ENCODE data around the gene ZCCHC14. TPM values are rescaled to one million over a fixed set of nuclear protein-coding genes. Genes with fewer than 3 reads are reported as not detected.
A peak's percentile ranks its signal among the peaks of the same experiment; 100 is the strongest.
"Not testable (repeated sequence)": the region's sequence is repeated elsewhere in the genome, so short reads cannot be mapped to it uniquely, and the experiment has no call there.

The ZCCHC14 gene
- total and polyA plus RNA-seq, 2 of the 13 experiments (the other 11 are each of a cell fraction or from before 2014, with no cell fraction given): 12.4 to 12.5 TPM

DNA sequence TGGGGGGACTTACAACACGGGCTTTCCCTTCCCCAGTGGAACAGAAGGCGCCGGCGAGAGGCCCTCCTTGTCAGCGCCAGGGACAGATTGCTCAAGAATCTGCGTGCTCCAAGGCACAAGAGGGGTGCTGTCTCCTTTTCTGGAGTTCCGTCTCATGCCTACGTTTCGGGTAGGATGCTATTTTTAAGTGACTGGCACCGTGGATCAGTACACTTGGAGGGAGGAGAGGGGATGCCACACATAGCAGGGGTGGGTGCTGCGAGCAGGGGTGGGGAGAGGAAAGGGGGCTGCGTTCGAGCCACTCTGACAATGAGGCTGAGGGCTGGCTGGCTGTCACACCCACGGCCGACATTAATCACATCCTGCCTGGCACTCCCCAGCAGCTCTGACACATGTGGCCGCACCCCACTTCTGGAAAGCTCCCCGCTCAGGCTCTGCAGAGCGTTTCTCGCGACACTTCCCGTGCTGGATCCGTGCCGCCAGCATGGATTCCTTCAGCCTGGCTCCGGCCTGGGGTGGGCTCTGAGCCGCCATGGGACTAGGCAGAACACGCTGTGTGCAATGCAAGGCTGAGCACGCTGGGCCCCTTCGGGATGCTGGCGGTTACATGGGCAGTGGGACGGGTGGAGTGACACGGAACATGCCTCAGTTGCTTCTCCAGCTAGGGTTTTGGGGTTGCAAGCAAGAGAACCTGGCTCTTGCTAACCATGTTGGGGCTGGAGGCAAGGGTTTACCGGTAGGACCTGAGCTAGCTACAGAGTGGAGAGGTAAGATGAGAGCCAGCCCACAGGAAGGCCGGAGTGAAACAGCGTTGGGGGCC, 25.0 kb upstream of the ZCCHC14 start:
- H3K4me2 ChIP-seq (ENCODE audit: low read depth, low read length); H3K36me3 ChIP-seq (replicated peaks in 1 of 2; ENCODE audit: control insufficient read depth in 1 of 2, insufficient read depth in 2 of 2, low read length in 2 of 2); intact Hi-C loops (cut with micrococcal nuclease; ENCODE audit: unreplicated experiment); H4K20me1 ChIP-seq (ENCODE audit: insufficient read depth, low read length); H2AFZ ChIP-seq (ENCODE audit: low read length); H3K9me3 ChIP-seq (ENCODE audit: low read length); H3K4me3 ChIP-seq (replicated peaks in 1 of 3; ENCODE audit: insufficient read depth in 1 of 3, low read depth in 2 of 3, low read length in 3 of 3); BruUV-seq (replicated peaks); FAIRE-seq; H3K9ac ChIP-seq (ENCODE audit: insufficient read depth, low read depth, low read length); H3K4me1 ChIP-seq (ENCODE audit: insufficient read depth, low read length); POLR2A ChIA-PET; CTCF ChIA-PET (ENCODE audit: low intra/inter-chr PET ratio, low total read pairs); H3K27ac ChIP-seq (ENCODE audit: extremely low read length, insufficient read depth, low read length); H3K79me2 ChIP-seq (ENCODE audit: insufficient read depth, low read length); in situ Hi-C loops (cut with HindIII; ENCODE audit: extremely low pct_ligation_motif_present, low pct_unique_long_range_greater_than_20kb); DNase-seq (ENCODE audit: low spot score): not testable (repeated sequence)
- WGBS (ENCODE audit: low lambda C conversion rate): 69% methylated on average over 28 of the region's 34 CpGs
- H3K27me3 ChIP-seq (ENCODE audit: control insufficient read depth in 1 of 2, insufficient read depth in 2 of 2, low read length in 2 of 2): peaks cover 5 to 26% of the 10 kb centered on the region in 2 experiments; a peak in 3 of 5 replicates
- TF ChIP-seq, protein P1, sequence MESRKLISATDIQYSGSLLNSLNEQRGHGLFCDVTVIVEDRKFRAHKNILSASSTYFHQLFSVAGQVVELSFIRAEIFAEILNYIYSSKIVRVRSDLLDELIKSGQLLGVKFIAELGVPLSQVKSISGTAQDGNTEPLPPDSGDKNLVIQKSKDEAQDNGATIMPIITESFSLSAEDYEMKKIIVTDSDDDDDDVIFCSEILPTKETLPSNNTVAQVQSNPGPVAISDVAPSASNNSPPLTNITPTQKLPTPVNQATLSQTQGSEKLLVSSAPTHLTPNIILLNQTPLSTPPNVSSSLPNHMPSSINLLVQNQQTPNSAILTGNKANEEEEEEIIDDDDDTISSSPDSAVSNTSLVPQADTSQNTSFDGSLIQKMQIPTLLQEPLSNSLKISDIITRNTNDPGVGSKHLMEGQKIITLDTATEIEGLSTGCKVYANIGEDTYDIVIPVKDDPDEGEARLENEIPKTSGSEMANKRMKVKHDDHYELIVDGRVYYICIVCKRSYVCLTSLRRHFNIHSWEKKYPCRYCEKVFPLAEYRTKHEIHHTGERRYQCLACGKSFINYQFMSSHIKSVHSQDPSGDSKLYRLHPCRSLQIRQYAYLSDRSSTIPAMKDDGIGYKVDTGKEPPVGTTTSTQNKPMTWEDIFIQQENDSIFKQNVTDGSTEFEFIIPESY (CRISPR knock-in tag; IDR thresholded peaks at IDR 0.05): 0 out of 2 replicates have a peak, but pooled peaks have one; percentile 9
- peak; percentile 24 for ATAC-seq

DNA sequence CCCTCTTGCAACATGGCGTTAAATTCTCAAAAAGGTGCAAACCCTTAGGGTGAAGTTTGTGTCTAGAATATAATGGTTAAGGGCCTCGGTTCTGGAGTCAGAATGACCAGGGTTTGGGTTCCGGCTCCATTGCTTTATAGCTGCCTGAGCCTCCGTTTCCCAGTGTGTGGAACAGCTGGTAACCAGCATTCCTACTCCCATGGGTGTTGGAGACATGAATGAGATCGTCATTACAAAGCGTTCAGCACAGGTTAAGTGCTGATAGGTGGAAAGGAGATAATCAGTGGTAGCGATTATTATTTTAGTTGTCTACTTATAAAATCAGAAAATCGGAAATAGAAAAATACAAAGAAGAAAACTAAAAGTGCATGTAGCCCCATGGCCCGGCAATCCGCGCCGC, 23.5 kb upstream of the ZCCHC14 start:
- TF ChIP-seq, protein P2, sequence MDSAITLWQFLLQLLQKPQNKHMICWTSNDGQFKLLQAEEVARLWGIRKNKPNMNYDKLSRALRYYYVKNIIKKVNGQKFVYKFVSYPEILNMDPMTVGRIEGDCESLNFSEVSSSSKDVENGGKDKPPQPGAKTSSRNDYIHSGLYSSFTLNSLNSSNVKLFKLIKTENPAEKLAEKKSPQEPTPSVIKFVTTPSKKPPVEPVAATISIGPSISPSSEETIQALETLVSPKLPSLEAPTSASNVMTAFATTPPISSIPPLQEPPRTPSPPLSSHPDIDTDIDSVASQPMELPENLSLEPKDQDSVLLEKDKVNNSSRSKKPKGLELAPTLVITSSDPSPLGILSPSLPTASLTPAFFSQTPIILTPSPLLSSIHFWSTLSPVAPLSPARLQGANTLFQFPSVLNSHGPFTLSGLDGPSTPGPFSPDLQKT (CRISPR knock-in tag; IDR thresholded peaks at IDR 0.05; ENCODE audit: borderline replicate concordance): no peak
- TF ChIP-seq ESRRA (CRISPR knock-in tag; IDR thresholded peaks at IDR 0.05; ENCODE audit: low read depth) (no peak), ZNF451 (CRISPR knock-in tag; IDR thresholded peaks at IDR 0.05) (no peak), MIER3 (CRISPR knock-in tag; IDR thresholded peaks at IDR 0.05; ENCODE audit: borderline replicate concordance) (no peak), EZH2 (conservative IDR thresholded peaks at IDR 0.05; ENCODE audit: low read depth, low read length) (no peak), HNRNPLL (IDR thresholded peaks at IDR 0.05; ENCODE audit: low read depth, low read length, poor library complexity, severe bottlenecking) (no peak), MBNL3 (CRISPR knock-in tag; conservative IDR thresholded peaks at IDR 0.05) (no peak), NFE2L1 (CRISPR knock-in tag; IDR thresholded peaks at IDR 0.05; ENCODE audit: borderline replicate concordance) (no peak)
- no peak for DNase-seq (ENCODE audit: low spot score)
- Histone ChIP-seq H3K9me3 (ENCODE audit: low read length) (no peaks in the 10 kb centered on the region), H3K27me3 (ENCODE audit: control insufficient read depth in 1 of 2, insufficient read depth in 2 of 2, low read length in 2 of 2) (peaks cover 5 to 26% of the 10 kb centered on the region in 2 experiments; a peak in 3 of 5 replicates), H4K20me1 (ENCODE audit: insufficient read depth, low read length) (no peaks in the 10 kb centered on the region), H3K9ac (ENCODE audit: insufficient read depth, low read depth, low read length) (no peak overlapping the region), H3K4me1 (ENCODE audit: insufficient read depth, low read length) (peaks cover 14% of the 10 kb centered on the region; the same call in 1 of the 2 replicates), H3K36me3 (replicated peaks in 1 of 2; ENCODE audit: control insufficient read depth in 1 of 2, insufficient read depth in 2 of 2, low read length in 2 of 2) (no peaks in the 10 kb centered on the region), H3K4me2 (ENCODE audit: low read depth, low read length) (no peak overlapping the region), H3K27ac (ENCODE audit: extremely low read length, insufficient read depth, low read length) (no peak overlapping the region), H3K79me2 (ENCODE audit: insufficient read depth, low read length) (no peaks in the 10 kb centered on the region), H3K4me3 (replicated peaks in 1 of 3; ENCODE audit: insufficient read depth in 1 of 3, low read depth in 2 of 3, low read length in 3 of 3) (no peak overlapping the region), H2AFZ (ENCODE audit: low read length) (no peak overlapping the region)
- intact Hi-C loops (cut with micrococcal nuclease; ENCODE audit: unreplicated experiment): no loop called here
- CTCF ChIA-PET (ENCODE audit: low intra/inter-chr PET ratio, low total read pairs): no interaction called here
- FAIRE-seq: no peak
- POLR2A ChIA-PET: interaction anchor here (1.2 kb wide), 1 partner anchor 13 kb away, joined by 4 read pairs; no protein-coding TSS in a partner anchor
- BruUV-seq (replicated peaks): no TSS peak
- ATAC-seq: no peak
- in situ Hi-C loops (cut with HindIII; ENCODE audit: extremely low pct_ligation_motif_present, low pct_unique_long_range_greater_than_20kb): no loop called here
- WGBS (ENCODE audit: low lambda C conversion rate): 70% methylated on average over 12 of the region's 12 CpGs

Measured in HepG2 (cell line).